8988T (cell line): Measurements from ENCODE around the gene RNF26.
"Not testable (repeated sequence)": the region's sequence is repeated elsewhere in the genome, so short reads cannot be mapped to it uniquely, and the experiment has no call there.

Experiments used
- DNase-seq: peaks from one replicate; pipeline ENCODE4 v3.0.0; 2011

The RNF26 gene

DNA sequence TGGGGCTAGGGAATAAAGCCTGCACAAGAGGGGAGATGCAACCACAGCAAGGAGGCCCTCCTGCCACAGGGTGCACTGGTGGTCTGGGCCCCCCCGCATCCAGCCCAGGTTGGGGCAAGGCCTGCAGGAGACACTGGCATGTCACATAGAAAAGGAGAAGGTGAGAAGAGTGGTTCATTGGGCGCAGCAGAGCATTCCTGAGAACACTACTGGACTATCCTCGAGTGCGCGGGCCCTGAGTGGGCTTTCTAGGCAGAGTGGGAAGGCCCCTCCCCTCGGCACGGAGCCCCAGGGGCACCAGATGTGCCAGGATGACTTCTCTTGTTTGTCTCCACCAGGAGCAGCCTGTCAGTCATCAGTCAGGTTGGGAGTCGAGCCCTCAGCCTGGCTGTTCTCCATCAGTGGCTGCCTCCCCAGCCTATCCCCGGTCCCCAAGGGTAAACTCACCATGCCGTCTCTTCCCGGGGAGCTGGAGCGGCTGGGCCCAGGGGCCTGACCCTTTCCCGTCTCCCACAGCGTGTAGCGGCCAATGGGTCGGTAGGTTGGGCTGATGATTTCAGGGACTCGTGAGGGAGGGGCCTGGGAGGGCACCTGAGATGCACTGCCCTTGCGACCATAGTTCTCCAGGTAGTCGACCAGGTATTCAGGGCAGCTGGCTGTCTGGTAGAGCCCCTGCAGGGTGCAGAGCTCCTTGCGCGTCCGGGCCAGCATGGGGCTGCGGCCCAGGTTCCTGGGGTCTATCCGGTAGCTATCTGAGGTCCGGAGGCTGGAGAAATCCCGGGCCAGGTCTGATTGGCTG lies 38.1 kb downstream of the RNF26 start:
- peak; percentile 2 for DNase-seq

DNA sequence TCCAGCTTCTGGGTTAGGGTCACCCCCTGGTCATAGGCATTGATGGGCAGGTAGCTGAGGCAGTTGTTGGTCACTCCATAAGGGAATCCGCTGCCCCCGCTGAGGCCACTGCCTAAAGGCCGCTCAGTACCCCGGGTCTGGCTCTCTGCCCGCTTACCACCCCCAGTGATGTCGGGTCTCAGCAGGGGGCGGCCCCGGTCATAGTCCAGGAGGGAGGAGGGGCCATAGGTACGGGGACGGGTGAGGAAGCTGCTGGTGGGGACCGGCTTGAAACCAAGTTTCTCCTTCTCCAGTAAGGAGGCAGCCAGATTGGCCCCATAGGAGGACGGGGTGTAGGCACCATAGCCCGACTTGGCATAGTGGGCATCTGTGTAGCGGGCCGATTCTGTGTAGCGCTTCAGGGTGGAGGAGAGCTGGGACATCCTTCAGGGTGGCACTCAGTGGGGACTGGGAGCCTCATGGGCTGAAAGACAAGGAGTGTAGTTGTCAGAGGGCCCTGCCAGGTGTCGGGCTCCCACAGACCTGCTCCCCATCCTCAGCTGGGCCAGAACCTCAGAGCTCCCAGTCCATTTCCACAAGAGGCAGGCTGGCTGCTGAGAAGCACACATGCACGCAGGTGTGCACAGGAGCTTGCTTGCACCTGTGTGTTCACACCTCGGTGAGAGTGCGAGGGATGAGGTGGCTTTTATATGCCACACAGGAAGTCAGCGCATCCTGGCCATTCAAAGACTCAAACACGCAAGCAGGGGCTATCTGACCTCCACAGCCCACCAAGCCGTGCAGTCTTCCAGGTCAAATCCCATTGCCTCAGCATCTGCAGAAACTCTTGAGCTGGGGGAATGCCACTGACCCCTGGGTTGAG lies 39.0 kb downstream of the RNF26 start:
- peak; percentile 9 for DNase-seq

DNA sequence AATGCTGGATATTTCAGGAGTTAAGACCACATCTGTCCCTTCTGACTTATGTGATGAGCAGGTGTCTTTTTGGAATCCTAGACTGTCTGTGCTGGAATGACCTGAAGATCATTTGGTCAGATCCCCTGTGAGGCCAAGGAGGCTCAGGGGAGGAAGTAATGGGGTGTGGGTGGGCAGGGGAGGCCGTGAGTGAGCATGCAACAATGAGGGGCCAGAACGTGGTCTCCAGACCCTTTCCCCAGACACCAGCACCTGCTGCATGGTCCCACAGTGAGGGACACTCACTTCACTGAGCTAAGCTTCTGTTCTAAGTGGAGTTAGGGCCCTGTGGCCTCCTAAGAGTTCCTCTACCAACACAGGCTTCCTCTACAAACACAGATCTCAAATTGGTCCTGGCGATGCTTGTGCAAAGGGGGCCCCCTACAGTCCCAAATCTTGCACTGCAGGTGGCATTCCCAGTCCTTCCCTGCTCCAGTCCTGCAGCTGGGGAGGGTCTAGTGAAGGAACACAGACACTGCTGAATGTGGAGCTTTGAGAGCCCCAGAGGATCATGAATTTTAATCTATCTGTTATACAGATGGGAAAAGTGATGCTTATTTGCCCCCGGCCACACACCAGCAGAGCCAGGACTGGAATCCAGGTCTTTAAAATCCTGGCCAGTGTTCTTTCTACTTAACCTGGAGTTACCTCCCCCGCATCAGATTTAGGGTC lies 39.7 kb downstream of the RNF26 start:
- DNase-seq = peak; percentile 79

DNA sequence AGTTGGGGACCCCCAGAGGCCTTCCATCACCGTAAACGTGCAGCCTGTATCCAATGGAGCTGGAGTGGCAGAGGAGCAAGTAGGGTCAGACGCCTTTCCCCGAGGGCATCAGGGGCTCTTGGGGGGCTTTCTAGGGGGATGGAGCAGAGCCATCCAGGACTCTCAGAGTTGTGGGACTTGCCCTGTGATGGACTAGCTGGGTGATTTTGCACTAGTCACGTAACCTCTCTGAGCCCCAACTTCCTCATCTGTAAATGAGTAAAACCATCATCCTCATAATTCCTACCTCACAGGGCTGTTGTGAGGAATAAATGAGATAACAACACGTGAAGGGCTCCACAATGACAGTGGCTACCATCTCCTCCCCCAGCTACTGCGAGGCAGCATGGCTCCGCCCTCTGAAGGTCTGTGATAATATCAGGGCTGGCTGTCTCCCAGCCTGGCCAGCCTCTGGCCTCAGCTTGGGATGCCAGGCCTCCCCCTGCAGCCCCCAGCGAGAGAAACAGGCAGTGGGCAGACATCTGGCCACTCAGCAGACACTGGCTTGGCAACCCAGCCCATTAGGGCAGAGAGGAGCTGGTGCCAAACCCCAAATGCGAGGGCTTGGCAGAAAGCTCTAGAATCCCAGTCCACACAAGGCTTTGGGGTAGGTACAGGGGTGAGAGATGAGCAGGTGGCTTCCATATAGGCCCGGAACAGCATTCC lies 40.5 kb downstream of the RNF26 start:
- DNase-seq = peak; percentile 7

DNA sequence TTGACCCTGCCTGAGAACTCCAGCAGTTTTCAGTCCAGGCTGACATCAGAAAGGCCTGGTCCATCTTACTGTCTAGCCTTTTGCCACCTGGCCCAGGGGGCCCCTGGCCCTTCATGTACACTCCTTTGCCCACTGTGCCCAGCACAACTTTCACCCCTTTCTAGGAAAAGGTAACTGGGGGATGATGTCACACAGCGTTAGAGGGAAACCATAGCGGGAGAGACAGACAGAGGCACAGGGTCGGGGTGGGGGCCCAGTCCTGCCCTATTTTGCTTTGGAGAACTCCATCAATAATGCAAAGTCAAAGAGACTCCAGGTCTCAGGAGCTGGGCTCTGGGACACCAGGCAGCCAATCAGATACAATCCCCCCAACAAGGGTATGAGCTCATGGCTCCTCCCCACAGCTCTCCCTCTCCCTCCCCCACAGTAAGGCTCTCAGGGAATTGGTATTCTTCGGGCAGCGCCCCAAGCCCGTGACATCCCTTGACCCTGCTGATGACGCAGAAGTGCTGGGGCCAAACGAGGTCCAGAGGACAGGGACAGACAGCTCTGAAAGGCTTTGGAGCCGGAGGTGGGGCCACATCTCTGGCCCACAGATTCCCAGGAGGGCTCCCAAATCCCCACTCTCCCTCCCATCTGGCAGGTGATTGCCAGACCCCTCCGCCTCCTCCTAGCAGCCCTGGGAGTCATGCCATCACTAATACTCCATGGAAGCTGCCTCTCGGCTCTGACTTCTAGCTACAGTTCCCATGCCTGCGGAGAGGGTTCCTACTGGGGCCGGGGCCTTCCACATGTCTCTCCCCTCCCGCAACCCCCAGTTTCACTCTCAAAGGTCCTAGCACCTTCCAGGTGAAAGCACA lies 41.2 kb downstream of the RNF26 start:
- peak; percentile 4 for DNase-seq

DNA sequence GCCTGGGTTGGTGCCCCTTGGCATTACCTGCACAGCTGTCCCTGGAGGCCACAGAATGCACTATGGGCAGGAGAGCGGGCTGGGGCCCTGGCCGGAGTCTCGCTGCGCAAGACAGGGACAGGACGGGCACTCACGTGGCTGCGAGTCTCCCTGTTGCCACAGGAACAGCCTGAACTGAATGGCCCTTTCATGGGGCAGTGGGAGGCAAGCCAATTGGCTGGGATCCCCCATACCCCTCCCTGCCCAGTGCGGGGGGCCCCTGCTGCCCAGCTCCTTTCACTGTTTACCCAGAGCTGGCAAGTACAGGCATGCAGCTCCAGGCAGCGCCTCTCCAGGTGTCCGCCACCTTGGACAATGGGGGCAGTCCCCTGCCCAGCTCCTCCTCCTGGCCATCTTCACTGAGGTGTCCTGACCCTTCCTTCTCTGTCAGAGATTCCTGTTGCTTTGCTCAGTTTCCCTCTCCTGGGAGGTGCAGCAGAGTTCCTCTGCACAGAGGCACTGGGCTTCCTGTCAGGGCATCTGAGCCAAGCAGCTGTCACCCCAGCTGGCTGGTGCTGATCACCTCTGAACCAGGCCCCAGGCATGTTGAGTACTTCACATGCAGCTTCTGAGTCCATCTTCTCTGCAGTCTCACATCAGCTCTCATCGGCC lies 42.0 kb downstream of the RNF26 start:
- DNase-seq = peak; percentile 7

DNA sequence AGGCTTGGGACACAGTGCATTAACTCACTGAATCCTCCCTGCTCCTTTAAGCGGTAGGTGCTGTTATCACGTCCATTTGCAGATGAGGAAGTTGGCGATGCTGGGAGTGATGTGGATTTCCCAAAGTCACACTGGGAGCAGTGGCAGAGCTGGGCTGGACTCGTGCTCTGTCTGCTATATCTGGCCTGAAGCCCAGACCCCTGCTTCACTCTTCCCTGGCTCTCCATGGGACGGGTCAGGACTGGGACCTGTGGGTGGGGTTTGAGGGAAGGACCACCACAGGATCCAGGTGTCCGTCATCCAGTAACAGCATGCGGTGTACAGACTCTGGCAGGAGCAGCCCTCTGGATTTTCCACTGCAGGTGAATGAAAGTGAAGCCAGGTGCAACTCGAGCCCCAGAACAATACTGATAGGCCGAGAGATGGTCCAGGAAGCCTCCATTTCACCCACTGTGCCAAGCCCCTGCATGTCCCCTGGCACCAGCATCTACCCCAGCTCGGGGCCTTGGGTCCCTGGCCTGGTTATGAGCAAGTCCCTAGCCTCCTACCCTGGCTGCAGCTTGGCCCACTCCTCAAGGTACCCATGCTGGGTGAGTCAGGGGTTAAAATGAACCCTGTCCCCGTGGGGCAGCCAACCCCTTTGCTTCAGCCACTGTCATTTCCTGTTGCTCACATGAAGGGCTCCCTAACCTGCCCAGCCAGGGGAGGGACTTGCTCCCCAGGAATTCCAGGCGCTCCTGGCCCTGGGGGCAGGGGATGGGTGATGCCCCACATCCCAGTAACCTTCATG lies 43.0 kb downstream of the RNF26 start:
- peak; percentile 11 for DNase-seq

DNA sequence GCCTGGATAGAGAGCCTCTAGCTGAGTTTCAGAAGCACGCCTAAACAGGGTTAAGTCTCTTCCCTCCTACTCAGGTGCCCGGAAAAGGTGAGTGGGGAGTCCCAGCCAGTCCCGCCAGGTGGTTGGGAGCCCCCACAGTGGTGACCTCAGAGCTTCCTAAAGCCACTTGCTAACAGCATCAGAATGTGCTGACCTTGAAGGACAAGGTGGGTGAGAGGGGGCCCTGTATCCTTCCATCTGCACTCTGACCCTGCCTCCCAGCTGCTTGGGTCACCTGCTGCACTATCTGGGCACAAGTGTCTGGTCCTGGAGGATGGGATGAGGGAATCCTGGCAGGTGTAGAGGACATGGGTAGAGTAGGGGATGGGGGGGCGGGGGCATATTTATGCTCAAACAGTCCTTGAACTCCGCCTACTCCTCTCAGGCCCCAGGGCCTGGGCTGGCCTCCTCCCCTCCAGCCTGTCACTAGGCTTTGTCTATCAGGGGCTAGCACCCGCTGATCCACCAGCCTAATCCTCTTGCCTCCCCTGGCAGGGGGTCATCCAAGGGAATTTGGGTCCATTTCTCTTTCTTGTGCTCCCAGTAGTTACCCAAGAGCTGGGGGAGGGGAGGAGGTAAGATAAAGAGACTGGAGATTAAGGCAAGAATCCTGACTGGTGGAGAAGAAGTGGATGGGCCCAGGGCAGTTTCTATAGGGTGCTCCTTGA lies 43.8 kb downstream of the RNF26 start:
- DNase-seq = no peak

DNA sequence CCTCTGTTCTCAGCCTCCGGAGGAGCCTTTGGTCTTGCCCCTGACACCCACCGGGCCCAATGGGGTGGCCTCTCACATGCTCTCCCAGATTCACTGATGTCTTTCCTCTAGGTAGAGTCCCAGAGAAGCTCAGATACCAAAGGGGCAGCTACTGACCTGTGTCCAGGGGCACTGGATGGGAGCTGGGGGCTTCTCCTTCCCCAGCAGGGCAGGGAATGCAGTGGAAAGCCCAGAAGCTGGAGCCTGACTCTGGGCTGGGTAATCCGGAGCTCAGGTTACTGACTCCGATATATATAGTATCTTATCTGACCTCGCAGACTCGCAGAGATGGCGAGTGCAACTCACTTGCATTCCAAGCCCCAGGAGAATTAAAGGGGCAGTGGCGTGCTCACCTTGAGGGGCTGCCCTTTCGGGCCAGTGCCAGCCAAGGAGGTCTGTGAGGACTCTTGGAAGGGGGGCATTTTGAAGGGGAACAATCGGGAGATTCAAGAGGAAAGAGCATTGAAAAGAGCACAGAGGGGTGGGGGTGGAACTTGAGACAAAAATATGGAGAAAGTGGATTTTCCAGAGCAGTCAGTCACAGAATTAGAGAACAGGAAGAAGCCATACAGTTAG lies 44.6 kb downstream of the RNF26 start:
- DNase-seq = no peak

DNA sequence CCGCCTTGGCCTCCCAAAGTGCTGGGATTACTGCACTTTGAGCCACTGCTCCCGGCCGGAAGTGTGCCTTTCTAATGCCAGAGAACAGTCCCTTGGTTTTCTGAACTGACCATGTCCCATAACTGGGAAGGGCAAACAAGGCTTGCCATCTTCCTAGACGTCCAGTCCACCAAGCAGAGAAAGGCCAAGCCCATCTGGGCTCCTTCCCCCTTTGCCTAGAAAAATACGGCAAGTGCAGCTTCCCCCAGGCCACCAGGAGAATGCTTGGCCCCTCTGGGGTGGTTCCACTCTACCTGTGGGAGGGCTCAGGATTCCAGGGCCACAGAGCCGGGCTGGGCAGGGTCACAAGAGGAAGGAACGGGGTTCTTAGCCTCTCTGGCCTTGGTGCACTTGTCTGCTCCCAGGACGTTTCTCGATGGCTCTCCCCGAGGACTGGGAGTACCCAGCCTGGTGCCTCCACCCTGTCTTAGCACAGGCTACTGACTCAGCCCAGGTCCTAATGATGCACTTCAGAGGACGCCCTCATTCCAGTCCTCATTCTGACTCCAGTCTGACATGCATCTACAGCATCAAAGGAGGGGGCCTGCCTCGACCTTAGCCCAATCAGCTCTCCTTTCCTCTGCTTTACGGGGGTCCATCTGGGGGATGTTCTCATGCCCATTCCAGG lies 46.0 kb downstream of the RNF26 start:
- no peak for DNase-seq

DNA sequence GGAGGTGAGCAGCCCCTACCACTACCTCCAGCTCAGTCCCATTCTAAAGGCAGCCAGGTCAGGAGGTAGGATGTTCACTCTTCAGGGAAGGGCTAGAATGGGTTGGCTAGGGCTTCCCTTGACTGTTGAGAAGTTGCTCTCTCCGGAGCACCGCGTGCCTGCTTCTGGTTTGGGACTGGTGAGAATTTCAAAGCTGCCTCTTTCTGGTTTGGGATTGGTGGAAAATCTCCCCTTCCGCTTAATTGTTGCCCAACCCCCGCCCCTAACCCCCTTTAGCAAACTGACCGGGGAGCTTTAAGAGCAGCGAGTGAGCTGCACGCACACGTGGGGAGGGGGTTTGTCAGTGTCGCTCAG lies 46.5 kb downstream of the RNF26 start:
- no peak for DNase-seq

DNA sequence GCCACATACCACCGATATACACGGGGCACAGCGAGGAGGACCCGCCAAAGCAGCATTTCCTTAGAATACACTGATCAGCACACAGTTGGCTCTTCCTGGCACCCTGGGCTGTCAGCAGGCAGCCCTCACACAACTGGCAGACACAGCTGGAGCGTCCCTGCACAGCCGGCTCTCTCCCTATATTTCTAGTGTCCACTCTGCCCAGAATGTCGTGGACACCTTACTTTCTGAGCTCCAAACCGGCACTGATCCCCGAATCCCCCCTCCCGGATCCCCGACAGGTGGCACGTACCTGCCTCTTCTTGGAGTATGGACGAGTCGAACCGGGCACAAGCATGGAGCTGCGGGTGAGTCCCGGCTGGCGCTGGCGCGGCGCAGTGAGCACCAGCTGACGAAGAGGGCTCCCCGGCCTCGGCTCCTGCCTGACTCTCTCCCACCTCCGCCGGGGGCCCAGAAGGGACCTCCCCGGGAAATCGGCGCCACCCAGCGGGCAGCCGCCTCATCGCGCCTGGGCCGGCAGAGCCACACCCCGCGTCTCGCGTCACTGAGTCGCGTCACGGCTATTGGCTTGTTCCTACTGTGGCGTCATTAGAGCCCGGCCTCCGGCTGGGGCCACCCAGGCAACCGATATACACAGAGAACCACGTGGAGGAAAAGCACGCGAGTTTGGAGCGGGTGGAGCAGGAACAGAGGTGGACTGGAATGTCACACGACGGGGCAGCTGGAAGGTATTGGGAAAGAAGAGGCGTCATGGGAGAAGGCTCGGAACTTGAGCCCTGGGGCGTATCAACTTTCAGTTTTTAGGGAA lies 47.1 kb downstream of the RNF26 start, which contains the start of gene USP2:
USP2 (minus strand) TSS at position 510 of the 808 bp plus-strand sequence. CDS start 8,210 bp downstream, outside the sequence.
- DNase-seq = peak; percentile 91

DNA sequence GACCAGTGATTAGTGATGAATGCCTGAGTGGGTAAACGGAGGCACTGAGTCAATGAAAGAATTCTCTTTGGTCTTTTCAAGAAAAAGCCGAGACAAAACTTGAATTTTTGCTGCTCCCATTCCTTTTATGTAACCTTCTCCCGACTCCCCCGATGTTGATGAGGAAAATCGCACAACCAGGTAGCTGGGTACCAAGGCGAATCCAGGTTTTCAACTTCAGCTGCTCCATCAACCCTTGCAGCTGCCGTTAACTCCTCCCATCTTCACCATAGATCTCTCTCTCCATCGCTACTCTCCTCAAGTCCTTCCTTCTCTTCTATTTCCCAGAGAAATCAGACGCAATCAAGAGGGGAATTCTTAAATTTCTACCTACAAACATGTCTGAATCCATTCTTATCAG lies 47.8 kb downstream of the RNF26 start:
- no peak for DNase-seq

DNA sequence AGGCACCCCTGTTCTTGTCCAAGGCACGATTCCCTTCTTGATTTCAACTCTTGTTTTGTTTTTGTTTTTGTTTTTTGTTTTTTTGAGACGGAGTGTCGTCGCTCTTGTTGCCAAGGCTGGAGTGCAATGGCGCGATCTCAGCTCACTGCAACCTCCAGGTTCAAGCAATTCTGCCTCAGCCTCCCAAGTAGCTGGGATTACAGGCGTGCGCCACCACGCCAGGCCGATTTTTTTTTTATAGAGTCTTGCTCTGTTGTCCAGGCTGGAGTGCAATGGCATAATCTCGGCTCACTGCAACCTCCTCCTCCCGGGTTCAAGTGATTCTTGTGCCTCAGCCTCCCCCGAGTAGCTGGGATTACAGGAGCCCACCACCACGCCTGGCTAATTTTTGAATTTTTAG lies 48.2 kb downstream of the RNF26 start:
- not testable (repeated sequence) for DNase-seq

DNA sequence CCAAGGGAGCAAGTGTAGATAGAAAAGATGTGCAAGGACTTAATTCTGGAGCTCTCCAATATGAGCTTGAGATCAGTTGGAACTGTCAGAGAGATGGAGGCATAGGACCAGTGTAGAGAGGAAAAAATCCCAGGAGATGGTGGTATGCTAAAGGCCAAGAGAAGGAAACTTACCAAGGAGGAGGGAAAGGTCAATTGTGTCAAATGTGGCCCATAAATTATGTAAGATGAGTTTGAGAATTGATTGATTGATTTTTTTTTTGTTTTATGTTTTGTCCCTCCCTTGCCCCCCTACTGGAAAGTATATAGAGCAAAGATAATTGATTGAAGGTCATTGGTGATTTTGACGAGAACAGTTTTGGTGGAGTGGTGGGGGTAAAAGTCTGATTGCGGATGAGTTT lies 50.0 kb downstream of the RNF26 start:
- DNase-seq = no peak
